ENCODE data around the gene ATG7.

ATG7 gene

DNA sequence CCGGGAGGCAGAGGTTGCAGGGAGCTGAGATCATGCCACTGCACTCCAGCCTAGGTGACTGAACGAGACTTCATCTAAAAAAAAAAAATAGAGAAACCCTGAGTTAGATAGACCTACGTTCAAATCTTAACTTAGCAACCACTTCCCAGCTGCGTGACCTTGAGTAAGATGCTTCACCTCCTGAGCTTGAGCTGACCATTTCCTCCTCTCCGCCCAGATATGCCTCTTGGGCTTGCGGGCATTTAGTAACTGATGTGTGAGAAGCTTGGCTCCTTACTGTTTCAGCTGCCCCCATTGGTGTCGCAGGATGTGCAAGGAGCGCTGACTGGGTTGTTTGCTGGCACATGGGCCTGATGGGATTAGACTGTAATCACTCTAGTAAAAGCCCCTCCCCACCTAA is 26.9 kb upstream of the ATG7 start:
- no peak for TF ChIP-seq CTCF (IDR thresholded peaks at IDR 0.05; ENCODE audit: insufficient read depth, low read length, poor library complexity, severe bottlenecking)
- TF ChIP-seq EZH2phosphoT487 (conservative IDR thresholded peaks at IDR 0.05; ENCODE audit: low read length): no peak
- Histone ChIP-seq H3F3A (ENCODE audit: insufficient read depth) (no peaks in the 10 kb centered on the region), H4K20me1 (ENCODE audit: low read depth, low read length) (no peaks in the 10 kb centered on the region), H3K4me2 (ENCODE audit: low read depth, low read length, poor library complexity, severe bottlenecking) (no peak overlapping the region), H3K36me3 (ENCODE audit: low read length) (no peaks in the 10 kb centered on the region), H3K79me2 (ENCODE audit: insufficient read depth, low read length) (no peaks in the 10 kb centered on the region), H3K27ac (ENCODE audit: low read depth, low read length) (no peak overlapping the region), H2AFZ (ENCODE audit: low read depth, low read length, severe bottlenecking) (no peak overlapping the region), H3K27me3 (ENCODE audit: low read length) (no peaks in the 10 kb centered on the region), H3K4me3 (ENCODE audit: insufficient read depth, low read length, poor library complexity, severe bottlenecking) (no peak overlapping the region), H3K9me3 (ENCODE audit: insufficient read depth, low read length) (no peaks in the 10 kb centered on the region), H3K9ac (ENCODE audit: low read length) (no peak overlapping the region), H3K9me2 (replicated peaks; ENCODE audit: insufficient read depth, low read length) (no peaks in the 10 kb centered on the region)

DNA sequence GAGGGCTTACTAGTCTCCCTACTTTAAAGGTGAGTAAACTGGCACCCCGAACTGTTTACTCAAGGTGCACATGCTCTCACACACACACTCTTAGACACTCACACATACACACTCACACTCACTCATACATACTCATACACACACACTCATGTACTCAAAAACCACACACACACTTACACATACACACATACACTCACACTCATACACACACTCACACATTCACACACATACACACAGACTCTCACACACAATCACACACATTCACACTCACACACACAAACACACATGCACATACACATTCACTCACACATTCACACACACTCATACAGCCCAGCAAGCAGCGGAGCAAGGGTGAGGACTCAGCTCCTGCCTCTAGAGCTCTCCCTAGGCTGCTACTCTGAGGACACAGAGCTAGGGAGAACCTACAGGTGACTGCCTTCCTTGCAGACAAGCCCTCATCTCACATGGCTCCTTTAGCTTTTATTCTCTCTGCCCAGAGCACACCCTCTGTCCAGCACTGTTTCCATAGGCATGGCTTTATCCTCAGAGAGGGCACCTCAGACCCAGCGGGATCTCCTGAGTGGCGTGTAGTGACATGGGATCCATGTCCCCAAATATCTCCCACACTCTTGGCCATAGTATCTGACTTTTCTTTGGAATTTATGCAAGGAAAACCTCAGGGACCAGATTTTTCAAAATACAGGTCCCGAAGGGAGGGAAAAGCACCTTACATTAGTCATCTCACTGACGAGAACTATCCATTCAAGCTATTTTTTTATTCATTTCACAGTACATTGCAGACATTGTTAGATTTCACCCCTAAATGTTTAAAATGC is 26.2 kb upstream of the ATG7 start:
- Histone ChIP-seq H3K4me2 (ENCODE audit: low read depth, low read length, poor library complexity, severe bottlenecking) (no peak overlapping the region), H4K20me1 (ENCODE audit: low read depth, low read length) (no peaks in the 10 kb centered on the region), H3K9ac (ENCODE audit: low read length) (no peak overlapping the region), H3K27ac (ENCODE audit: low read depth, low read length) (no peak overlapping the region), H3K9me3 (ENCODE audit: insufficient read depth, low read length) (no peaks in the 10 kb centered on the region), H3K36me3 (ENCODE audit: low read length) (no peaks in the 10 kb centered on the region), H3K4me3 (ENCODE audit: insufficient read depth, low read length, poor library complexity, severe bottlenecking) (no peak overlapping the region), H3K9me2 (replicated peaks; ENCODE audit: insufficient read depth, low read length) (no peaks in the 10 kb centered on the region), H3K79me2 (ENCODE audit: insufficient read depth, low read length) (no peaks in the 10 kb centered on the region), H3K27me3 (ENCODE audit: low read length) (no peaks in the 10 kb centered on the region), H2AFZ (ENCODE audit: low read depth, low read length, severe bottlenecking) (no peak overlapping the region), H3F3A (ENCODE audit: insufficient read depth) (no peaks in the 10 kb centered on the region)
- no peak for TF ChIP-seq EZH2phosphoT487 (conservative IDR thresholded peaks at IDR 0.05; ENCODE audit: low read length)
- no peak for TF ChIP-seq CTCF (IDR thresholded peaks at IDR 0.05; ENCODE audit: insufficient read depth, low read length, poor library complexity, severe bottlenecking)

DNA sequence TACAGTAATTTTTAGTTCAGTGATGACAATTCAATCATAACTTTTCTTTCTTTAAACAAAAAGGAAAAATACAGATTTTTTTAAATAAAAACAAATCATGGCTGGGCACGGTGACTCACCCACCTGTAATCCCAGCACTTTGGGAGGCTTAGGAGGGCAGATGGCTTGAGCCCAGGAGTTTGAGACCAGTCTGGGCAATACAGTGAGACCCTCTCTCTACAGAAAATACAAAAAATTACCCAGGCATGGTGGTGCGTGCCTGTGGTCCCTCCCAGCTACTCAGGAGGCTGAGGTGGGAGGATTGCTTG is 25.6 kb upstream of the ATG7 start:
- Histone ChIP-seq H4K20me1 (ENCODE audit: low read depth, low read length) (no peaks in the 10 kb centered on the region), H3K27me3 (ENCODE audit: low read length) (no peaks in the 10 kb centered on the region), H3K9ac (ENCODE audit: low read length) (no peak overlapping the region), H3K9me3 (ENCODE audit: insufficient read depth, low read length) (no peaks in the 10 kb centered on the region), H2AFZ (ENCODE audit: low read depth, low read length, severe bottlenecking) (no peak overlapping the region), H3K79me2 (ENCODE audit: insufficient read depth, low read length) (no peaks in the 10 kb centered on the region), H3K4me3 (ENCODE audit: insufficient read depth, low read length, poor library complexity, severe bottlenecking) (no peak overlapping the region), H3K36me3 (ENCODE audit: low read length) (no peaks in the 10 kb centered on the region), H3K4me2 (ENCODE audit: low read depth, low read length, poor library complexity, severe bottlenecking) (no peak overlapping the region), H3K27ac (ENCODE audit: low read depth, low read length) (no peak overlapping the region), H3K9me2 (replicated peaks; ENCODE audit: insufficient read depth, low read length) (no peaks in the 10 kb centered on the region), H3F3A (ENCODE audit: insufficient read depth) (no peaks in the 10 kb centered on the region)
- TF ChIP-seq CTCF (IDR thresholded peaks at IDR 0.05; ENCODE audit: insufficient read depth, low read length, poor library complexity, severe bottlenecking): no peak

All from SU-DHL-6 (cell line).